ENCODE results near the gene SNN. TPM values are rescaled to one million over a fixed set of nuclear protein-coding genes. Genes with fewer than 3 reads are reported as not detected.

The SNN gene
- total RNA-seq, 4 donors from 2014 or later = 34.6 to 40.3 (median 39.7) TPM

DNA sequence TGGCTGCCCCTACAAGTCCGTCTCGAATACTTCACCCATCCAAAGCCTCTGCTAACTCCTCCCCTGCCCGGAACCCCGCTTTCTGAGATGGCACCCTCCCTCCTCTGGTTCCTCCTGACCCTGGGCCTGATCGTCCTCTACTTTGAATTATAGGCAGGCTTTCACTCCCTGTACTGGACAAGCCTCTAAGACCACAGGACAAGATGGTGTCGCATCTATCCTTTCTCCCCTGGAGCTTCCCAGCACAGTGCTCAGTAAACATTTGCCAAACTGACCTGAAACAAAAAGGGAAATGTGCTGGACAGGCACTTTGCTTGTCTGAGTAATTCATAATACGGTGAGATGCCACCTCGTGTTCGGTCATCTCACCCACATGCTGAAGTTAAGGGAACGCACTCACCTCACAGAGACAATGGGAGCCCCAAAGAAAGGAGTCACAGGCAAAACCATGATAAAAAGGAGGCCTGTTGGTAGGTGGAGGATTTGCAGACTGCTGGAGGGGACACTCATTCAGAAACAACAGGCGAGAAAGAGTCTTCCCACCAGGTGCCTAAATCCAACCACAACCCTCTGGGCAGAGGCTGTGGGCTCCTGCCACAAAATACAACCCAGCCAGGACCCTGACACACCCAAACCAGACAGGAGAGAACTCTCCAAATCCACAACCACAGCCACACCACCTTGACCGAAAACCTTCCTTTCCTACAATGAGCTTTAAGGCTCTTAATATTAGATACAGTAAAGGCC, 28.2 kb downstream of the SNN start:
- WGBS, 2 donors (ENCODE audit: low coverage in 1 of 2) = 88 to 90% methylated on average over 4 to 11 of the region's 12 CpGs
- ATAC-seq = no peak
- H3K36me3 ChIP-seq = peaks cover 3 to 90% of the 10 kb centered on the region in 2 donors

DNA sequence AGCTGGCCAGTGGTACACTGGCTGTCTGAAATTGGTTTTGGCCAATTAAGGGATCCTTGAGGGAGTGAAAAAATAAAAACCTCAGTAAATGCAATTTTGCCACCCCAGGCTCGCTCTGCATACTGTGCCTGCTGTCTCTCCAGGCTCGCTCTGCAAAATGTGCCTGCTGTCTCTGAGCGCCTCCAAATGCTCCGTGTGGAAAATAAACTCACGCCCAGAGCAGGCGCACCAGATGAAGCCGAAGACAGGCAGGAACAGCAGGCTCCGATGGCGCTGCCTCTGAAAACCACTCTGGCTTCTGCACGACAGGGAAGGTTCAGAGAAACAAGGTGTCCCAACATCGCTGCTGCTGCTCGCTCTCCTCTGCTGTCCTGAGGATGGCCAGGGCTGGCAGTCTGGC, 29.1 kb downstream of the SNN start:
- no peak for ATAC-seq
- Histone ChIP-seq H3K4me3 (no peak overlapping the region), H3K4me1 (peaks cover 0 to 3% (median 0%) of the 10 kb centered on the region in 3 donors), H3K9me3 (no peaks in the 10 kb centered on the region), H3K36me3 (peaks cover 3 to 85% of the 10 kb centered on the region in 2 donors), H3K27me3 (no peaks in the 10 kb centered on the region), H3K27ac (no peak overlapping the region)
- WGBS, 2 donors (ENCODE audit: low coverage in 1 of 2) = 86% methylated on average over 4 of the region's 12 CpGs; no CpG with 5 or more reads in 1 of the 2 donors
- no peak for TF ChIP-seq POLR2AphosphoS5 (IDR thresholded peaks at IDR 0.05)

More for the DNA sequence above, 28.2 kb downstream of the SNN start:
- Histone ChIP-seq H3K4me3 (no peak overlapping the region), H3K9me3 (no peaks in the 10 kb centered on the region), H3K27ac (no peak overlapping the region), H3K4me1 (peaks cover 0 to 3% (median 0%) of the 10 kb centered on the region in 3 donors), H3K27me3 (no peaks in the 10 kb centered on the region)
- no peak for TF ChIP-seq POLR2AphosphoS5 (IDR thresholded peaks at IDR 0.05)
- no peak for TF ChIP-seq EP300 (IDR thresholded peaks at IDR 0.05)
- no peak for TF ChIP-seq POLR2A (IDR thresholded peaks at IDR 0.05)
- TF ChIP-seq, protein P1, sequence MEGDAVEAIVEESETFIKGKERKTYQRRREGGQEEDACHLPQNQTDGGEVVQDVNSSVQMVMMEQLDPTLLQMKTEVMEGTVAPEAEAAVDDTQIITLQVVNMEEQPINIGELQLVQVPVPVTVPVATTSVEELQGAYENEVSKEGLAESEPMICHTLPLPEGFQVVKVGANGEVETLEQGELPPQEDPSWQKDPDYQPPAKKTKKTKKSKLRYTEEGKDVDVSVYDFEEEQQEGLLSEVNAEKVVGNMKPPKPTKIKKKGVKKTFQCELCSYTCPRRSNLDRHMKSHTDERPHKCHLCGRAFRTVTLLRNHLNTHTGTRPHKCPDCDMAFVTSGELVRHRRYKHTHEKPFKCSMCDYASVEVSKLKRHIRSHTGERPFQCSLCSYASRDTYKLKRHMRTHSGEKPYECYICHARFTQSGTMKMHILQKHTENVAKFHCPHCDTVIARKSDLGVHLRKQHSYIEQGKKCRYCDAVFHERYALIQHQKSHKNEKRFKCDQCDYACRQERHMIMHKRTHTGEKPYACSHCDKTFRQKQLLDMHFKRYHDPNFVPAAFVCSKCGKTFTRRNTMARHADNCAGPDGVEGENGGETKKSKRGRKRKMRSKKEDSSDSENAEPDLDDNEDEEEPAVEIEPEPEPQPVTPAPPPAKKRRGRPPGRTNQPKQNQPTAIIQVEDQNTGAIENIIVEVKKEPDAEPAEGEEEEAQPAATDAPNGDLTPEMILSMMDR (IDR thresholded peaks at IDR 0.05) = no peak

DNA sequence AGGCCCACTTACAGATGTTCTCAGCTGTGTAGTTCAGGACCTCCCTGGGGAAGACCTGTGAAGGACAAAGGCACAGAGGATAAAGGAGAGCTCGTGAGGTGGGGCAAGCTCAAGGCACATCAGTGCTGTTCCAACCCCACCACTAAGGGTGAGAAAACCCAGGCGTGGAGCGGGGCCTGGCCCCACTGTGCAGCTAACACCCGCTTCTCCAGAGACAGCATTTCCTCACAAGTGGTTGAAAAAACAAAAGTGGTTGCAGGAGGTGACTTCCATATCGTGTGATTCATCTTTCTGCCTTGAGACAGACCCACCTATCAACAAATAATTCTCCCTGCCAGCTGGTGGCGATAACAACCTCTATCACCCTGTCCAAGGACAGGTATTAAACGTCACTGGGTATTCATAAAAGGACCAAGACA, 30.0 kb downstream of the SNN start:
- H3K9me3 ChIP-seq = no peaks in the 10 kb centered on the region
- peaks cover 3 to 84% of the 10 kb centered on the region in 2 donors for H3K36me3 ChIP-seq
- no peak overlapping the region for H3K4me3 ChIP-seq
- H3K4me1 ChIP-seq = peaks cover 0 to 3% (median 0%) of the 10 kb centered on the region in 3 donors
- WGBS, 2 donors (ENCODE audit: low coverage in 1 of 2) = 70 to 82% methylated on average over 5 of the region's 7 CpGs
- ATAC-seq = no peak
- H3K27ac ChIP-seq = no peak overlapping the region
- H3K27me3 ChIP-seq = no peaks in the 10 kb centered on the region
- TF ChIP-seq POLR2AphosphoS5 (IDR thresholded peaks at IDR 0.05) = no peak

DNA sequence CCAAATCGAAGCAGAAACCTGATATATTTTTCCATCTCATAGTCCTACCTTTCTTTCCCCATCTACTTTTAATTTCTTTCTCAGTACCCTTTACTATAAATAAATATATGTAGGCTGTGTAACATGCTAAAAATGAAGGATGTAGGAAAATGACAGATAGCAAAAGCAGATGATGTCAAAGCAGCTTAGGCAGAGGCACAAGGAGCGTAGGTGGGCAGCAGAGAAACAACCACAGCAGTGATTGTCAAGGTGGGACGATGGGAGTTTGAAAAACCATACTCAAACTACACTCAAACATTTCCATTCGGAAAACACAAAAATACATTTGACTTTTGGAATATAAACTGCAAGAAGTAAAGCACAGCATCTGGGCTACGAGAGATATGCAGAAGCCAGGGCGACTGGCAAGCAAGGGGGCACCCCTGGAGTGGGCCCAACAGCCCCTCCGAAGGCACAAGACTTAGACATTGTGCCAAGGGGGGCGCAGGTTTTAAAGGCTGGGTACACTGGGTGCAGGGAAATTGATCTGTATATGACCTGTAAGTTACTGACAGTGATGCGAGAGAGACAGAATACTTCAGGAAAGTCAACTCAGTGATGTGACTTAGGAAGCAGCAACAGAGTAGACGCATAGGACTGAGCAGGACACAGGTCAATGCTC, 31.1 kb downstream of the SNN start:
- no peaks in the 10 kb centered on the region for H3K9me3 ChIP-seq

DNA sequence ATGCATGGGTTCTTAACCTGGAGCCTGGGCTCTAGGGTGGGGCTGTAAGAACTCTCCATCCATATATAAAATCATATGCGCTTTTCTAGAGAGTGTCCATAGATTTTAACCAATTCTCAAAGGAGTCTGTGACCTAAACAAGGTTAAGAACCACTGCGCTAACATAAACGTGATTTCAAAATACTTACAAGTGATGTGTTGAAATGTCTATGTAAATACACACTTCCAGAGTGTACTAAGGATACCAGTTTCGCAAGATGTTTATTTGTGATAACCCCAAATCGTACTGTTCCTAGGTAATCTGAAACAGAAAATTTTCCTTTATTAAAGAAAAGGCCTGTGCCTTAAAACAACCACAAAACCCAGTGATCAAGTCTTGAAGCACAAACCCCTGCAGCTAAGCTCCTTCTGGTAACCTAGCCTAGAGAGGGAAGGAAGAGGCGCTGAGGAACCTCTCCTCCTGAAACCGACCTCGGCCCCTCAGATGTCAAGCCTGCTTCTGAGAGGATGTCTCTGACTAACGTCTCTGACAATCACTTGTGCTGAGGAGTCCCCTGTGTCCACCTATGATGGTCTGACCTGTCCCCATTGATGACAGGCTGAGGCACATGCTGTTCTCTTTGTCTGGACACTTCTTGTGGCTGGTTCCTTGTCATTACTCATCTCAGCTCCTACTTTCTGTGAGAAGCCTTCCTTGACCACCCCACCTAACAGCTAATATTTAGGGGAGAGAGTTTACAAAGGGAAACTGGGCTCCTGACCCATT, 32.2 kb downstream of the SNN start:
- TF ChIP-seq, protein P1 (IDR thresholded peaks at IDR 0.05) = no peak
- TF ChIP-seq POLR2AphosphoS5 (IDR thresholded peaks at IDR 0.05) = no peak
- no peak for TF ChIP-seq POLR2A (IDR thresholded peaks at IDR 0.05)
- TF ChIP-seq EP300 (IDR thresholded peaks at IDR 0.05) = no peak
- no peak overlapping the region for H3K4me3 ChIP-seq
- no peaks in the 10 kb centered on the region for H3K9me3 ChIP-seq
- H3K4me1 ChIP-seq = peaks cover 0 to 22% (median 0%) of the 10 kb centered on the region in 3 donors
- ATAC-seq = no peak
- no peak overlapping the region for H3K27ac ChIP-seq
- 73 to 79% methylated on average over 5 to 9 of the region's 9 CpGs for WGBS, 2 donors (ENCODE audit: low coverage in 1 of 2)
- H3K27me3 ChIP-seq = no peaks in the 10 kb centered on the region
- H3K36me3 ChIP-seq = peaks cover 3 to 70% of the 10 kb centered on the region in 2 donors

More for the DNA sequence above, 31.1 kb downstream of the SNN start:
- no peaks in the 10 kb centered on the region for H3K27me3 ChIP-seq
- TF ChIP-seq POLR2AphosphoS5 (IDR thresholded peaks at IDR 0.05) = no peak
- TF ChIP-seq, protein P1 (IDR thresholded peaks at IDR 0.05) = no peak
- no peak for TF ChIP-seq EP300 (IDR thresholded peaks at IDR 0.05)
- TF ChIP-seq POLR2A (IDR thresholded peaks at IDR 0.05) = no peak
- WGBS, 2 donors (ENCODE audit: low coverage in 1 of 2) = 86 to 93% methylated on average over 2 to 9 of the region's 10 CpGs
- no peak for ATAC-seq
- peaks cover 0 to 11% (median 0%) of the 10 kb centered on the region in 3 donors for H3K4me1 ChIP-seq
- H3K36me3 ChIP-seq = peaks cover 3 to 81% of the 10 kb centered on the region in 2 donors
- no peak overlapping the region for H3K27ac ChIP-seq
- no peak overlapping the region for H3K4me3 ChIP-seq

All from gastroesophageal sphincter (tissue), 4 donors.